WERI-Rb-1 (cell line): ENCODE results near the gene SLC44A2.
"Not testable (repeated sequence)": the region's sequence is repeated elsewhere in the genome, so short reads cannot be mapped to it uniquely, and the experiment has no call there.

ENCODE experiments used
- DNase-seq: peaks from one replicate; pipeline ENCODE4 v3.0.0-alpha.2; 2020
- H3K27ac ChIP-seq: fragments of 250-450 bp; sonication (Bioruptor Pico); 2 replicates; pipeline ENCODE4 v1.5.1; 2020; ENCODE audit warnings: mild to moderate bottlenecking, moderate library complexity
- H3K27me3 ChIP-seq: fragments of 250-450 bp; sonication (Bioruptor Pico); 2 replicates; pipeline ENCODE4 v1.5.1; 2021; ENCODE audit warnings: mild to moderate bottlenecking, low read depth, moderate library complexity; ENCODE audit not compliant: insufficient read depth, severe bottlenecking
- H3K36me3 ChIP-seq: fragments of 250-450 bp; sonication (Bioruptor Pico); 2 replicates; pipeline ENCODE4 v1.5.1; 2020; ENCODE audit warnings: mild to moderate bottlenecking, moderate library complexity
- H3K4me3 ChIP-seq: 2 replicates; pipeline ENCODE4 v1.5.1; 2011; ENCODE audit warnings: low read depth, mild to moderate bottlenecking, control low read depth, low read length
- H3K9me3 ChIP-seq: fragments of 250-450 bp; sonication (Bioruptor Pico); 2 replicates; pipeline ENCODE4 v1.5.1; 2021; ENCODE audit warnings: mild to moderate bottlenecking, moderate library complexity; ENCODE audit not compliant: severe bottlenecking
- CTCF ChIP-seq: IDR thresholded peaks from 2 replicates; pipeline ENCODE4 v1.5.1; 2011; ENCODE audit warnings: low read depth, mild to moderate bottlenecking, control low read depth, inconsistent platforms, low read length

SLC44A2 gene

GRCh38 chr19:10667867-10668266 lies 42.5 kb downstream of the SLC44A2 start:
- H3K27ac ChIP-seq, result no peak overlapping the region
- peaks cover 86% of the 10 kb centered on the region for H3K36me3 ChIP-seq

GRCh38 chr19:10669246-10669645 lies 43.9 kb downstream of the SLC44A2 start:
- peaks cover 88% of the 10 kb centered on the region for H3K36me3 ChIP-seq
- no peak overlapping the region for H3K4me3 ChIP-seq
- no peak for DNase-seq
- H3K27me3 ChIP-seq, result no peaks in the 10 kb centered on the region
- no peak overlapping the region for H3K27ac ChIP-seq
- no peaks in the 10 kb centered on the region for H3K9me3 ChIP-seq
- TF ChIP-seq CTCF, result no peak

More at GRCh38 chr19:10667867-10668266, 42.5 kb downstream of the SLC44A2 start:
- no peak for DNase-seq
- no peak for TF ChIP-seq CTCF
- Histone ChIP-seq H3K9me3 (no peaks in the 10 kb centered on the region), H3K27me3 (no peaks in the 10 kb centered on the region), H3K4me3 (no peak overlapping the region)

GRCh38 chr19:10670182-10670581 lies 44.8 kb downstream of the SLC44A2 start:
- Histone ChIP-seq H3K27ac (no peak overlapping the region), H3K36me3 (peaks cover 89% of the 10 kb centered on the region), H3K9me3 (no peaks in the 10 kb centered on the region), H3K4me3 (no peak overlapping the region), H3K27me3 (no peaks in the 10 kb centered on the region)
- TF ChIP-seq CTCF, result no peak
- no peak for DNase-seq

- no peak for DNase-seq
- H3K4me3 ChIP-seq, result no peak overlapping the region
- H3K27me3 ChIP-seq, result no peaks in the 10 kb centered on the region
- H3K36me3 ChIP-seq, result peaks cover 87% of the 10 kb centered on the region
- no peaks in the 10 kb centered on the region for H3K9me3 ChIP-seq
- no peak for TF ChIP-seq CTCF
- H3K27ac ChIP-seq, result no peak overlapping the region
These were observed 45.8 kb downstream of the SLC44A2 start for GRCh38 chr19:10670876-10671804.

GRCh38 chr19:10671922-10672321 lies 46.6 kb downstream of the SLC44A2 start:
- H3K27ac ChIP-seq, H3K9me3 ChIP-seq, H3K4me3 ChIP-seq, H3K27me3 ChIP-seq, DNase-seq: not testable (repeated sequence)
- H3K36me3 ChIP-seq, result peaks cover 87% of the 10 kb centered on the region

- H3K9me3 ChIP-seq, H3K4me3 ChIP-seq, H3K27me3 ChIP-seq, DNase-seq, H3K27ac ChIP-seq: not testable (repeated sequence)
- peaks cover 95% of the 10 kb centered on the region for H3K36me3 ChIP-seq
These were observed 49.9 kb downstream of the SLC44A2 start for GRCh38 chr19:10675214-10675613.
